Neural cell (in vitro differentiated cells): ENCODE measurements around the gene ADGRL3. TPM values are rescaled to one million over a fixed set of nuclear protein-coding genes. Genes with fewer than 3 reads are reported as not detected.

ENCODE experiments used
- H2AFZ ChIP-seq: fragments of 200-600, 300-800 bp; sonication (generic), shearing (Covaris generic); 2 replicates; pipeline ENCODE4 v1.6.0; 2014; ENCODE audit warnings: low read depth, mild to moderate bottlenecking, antibody characterized with exemption, low read length, moderate library complexity
- H3F3A ChIP-seq: fragments of 200-600 bp; shearing (Covaris generic); 2 replicates; pipeline ENCODE4 v1.6.1; 2016; ENCODE audit warnings: mild to moderate bottlenecking, moderate library complexity, mixed read lengths, antibody characterized with exemption, low read length; ENCODE audit not compliant: insufficient read depth, poor library complexity, severe bottlenecking
- H3K27ac ChIP-seq: fragments of 200-600, 300-800 bp; sonication (generic), shearing (Covaris generic); 2 replicates; pipeline ENCODE4 v1.5.1; 2014; ENCODE audit warnings: mild to moderate bottlenecking, low read length, moderate library complexity
- H3K27me3 ChIP-seq: fragments of 300-800, 200-600 bp; sonication (generic), shearing (Covaris generic); 2 replicates; pipeline ENCODE4 v1.6.0; 2014; ENCODE audit warnings: mild to moderate bottlenecking, low read depth, low read length, moderate library complexity; ENCODE audit not compliant: insufficient read depth
- H3K36me3 ChIP-seq: fragments of 300-800, 200-600 bp; sonication (generic), shearing (Covaris generic); 2 replicates; pipeline ENCODE4 v1.5.1; 2014; ENCODE audit warnings: mild to moderate bottlenecking, antibody characterized with exemption, low read length, moderate library complexity; ENCODE audit not compliant: insufficient read depth
- H3K4me2 ChIP-seq: fragments of 300-800, 200-600 bp; sonication (generic), shearing (Covaris generic); 2 replicates; pipeline ENCODE4 v1.6.0; 2014; ENCODE audit warnings: mild to moderate bottlenecking, low read length
- H3K4me3 ChIP-seq: fragments of 300-800, 200-600 bp; sonication (generic), shearing (Covaris generic); 2 replicates; pipeline ENCODE4 v1.5.1; 2014; ENCODE audit warnings: mild to moderate bottlenecking, low read length, moderate library complexity
- H3K79me2 ChIP-seq: fragments of 200-600 bp; shearing (Covaris generic); replicated peaks from 2 replicates; pipeline ENCODE4 v1.6.0; 2014; ENCODE audit warnings: mild to moderate bottlenecking, low read length, moderate library complexity; ENCODE audit not compliant: insufficient read depth
- H3K9ac ChIP-seq: fragments of 300-800, 200-600 bp; sonication (generic), shearing (Covaris generic); 2 replicates; pipeline ENCODE4 v1.6.1; 2016; ENCODE audit warnings: mild to moderate bottlenecking, low read length, mixed read lengths
- H3K9me2 ChIP-seq: fragments of 200-600 bp; shearing (Covaris generic); 2 replicates; pipeline ENCODE4 v1.6.1; 2016; ENCODE audit warnings: mild to moderate bottlenecking, low read length, mixed read lengths; ENCODE audit not compliant: insufficient read depth
- H3K9me3 ChIP-seq: fragments of 200-600, 300-800 bp; sonication (generic), shearing (Covaris generic); 2 replicates; pipeline ENCODE4 v1.6.1; 2016; ENCODE audit warnings: mild to moderate bottlenecking, mixed run types, low read length, moderate library complexity, mixed read lengths
- H4K20me1 ChIP-seq: fragments of 200-600 bp; shearing (Covaris generic); 2 replicates; pipeline ENCODE4 v1.6.1; 2016; ENCODE audit warnings: mild to moderate bottlenecking, mixed run types; ENCODE audit not compliant: insufficient read depth
- EP300 ChIP-seq: fragments of 450-650 bp; conservative IDR thresholded peaks from 2 replicates; pipeline ENCODE4 v1.6.1; 2014; ENCODE audit warnings: antibody characterized with exemption, mild to moderate bottlenecking, moderate library complexity; ENCODE audit not compliant: poor library complexity, severe bottlenecking
- EZH2 ChIP-seq: fragments of 200-600, 300-800 bp; shearing (Covaris generic), sonication (generic); IDR thresholded peaks from 2 replicates; pipeline ENCODE4 v1.6.1; 2014; ENCODE audit warnings: antibody characterized with exemption, low read length, borderline replicate concordance, mild to moderate bottlenecking; ENCODE audit not compliant: insufficient read depth, poor library complexity, severe bottlenecking
- MXI1 ChIP-seq: fragments of 450-650 bp; conservative IDR thresholded peaks from 2 replicates; pipeline ENCODE4 v1.6.1; 2014; ENCODE audit warnings: antibody characterized with exemption, mild to moderate bottlenecking; ENCODE audit not compliant: poor library complexity, severe bottlenecking
- POLR2AphosphoS5 ChIP-seq: IDR thresholded peaks from 2 replicates; pipeline ENCODE4 v1.6.1; 2012
- RAD21 ChIP-seq: fragments of 450-650 bp; conservative IDR thresholded peaks from 2 replicates; pipeline ENCODE4 v1.6.1; 2014; ENCODE audit warnings: antibody characterized with exemption, mild to moderate bottlenecking, moderate library complexity
- SMC3 ChIP-seq: fragments of 450-650 bp; conservative IDR thresholded peaks from 2 replicates; pipeline ENCODE4 v1.6.1; 2014; ENCODE audit warnings: antibody characterized with exemption, mild to moderate bottlenecking, moderate library complexity; ENCODE audit not compliant: poor library complexity
- TAF1 ChIP-seq: IDR thresholded peaks from 2 replicates; pipeline ENCODE4 v1.6.1; 2012; ENCODE audit warnings: low read depth
- polyA plus RNA-seq: library from polyadenylated mRNA; depleted of rRNA; stranded (reverse); fragments of >200 nt; gene quantifications from 2 replicates; pipeline ENCODE4 v1.2.3, GENCODE V29; 2014
- TF ChIP-seq, protein P1 (sequence below): fragments of 450-650 bp; IDR thresholded peaks from 2 replicates; pipeline ENCODE4 v1.5.1; 2014; ENCODE audit warnings: antibody characterized with exemption, mild to moderate bottlenecking, moderate library complexity; ENCODE audit not compliant: poor library complexity, severe bottlenecking
- TF ChIP-seq, protein P2 (sequence below): IDR thresholded peaks from 2 replicates; pipeline ENCODE4 v1.6.1; 2012; ENCODE audit warnings: borderline replicate concordance

Gene ADGRL3
- polyA plus RNA-seq, 1 donor from 2014 or later = 99.4 TPM

GRCh38 chr4:61921920-61922319, 721.8 kb downstream of the ADGRL3 start:
- Histone ChIP-seq H2AFZ (no peak overlapping the region), H3K4me3 (no peak overlapping the region), H3F3A (no peaks in the 10 kb centered on the region), H3K9me3 (no peaks in the 10 kb centered on the region), H4K20me1 (no peaks in the 10 kb centered on the region), H3K4me2 (no peak overlapping the region), H3K27ac (no peak overlapping the region), H3K79me2 (no peaks in the 10 kb centered on the region), H3K36me3 (peaks cover 9% of the 10 kb centered on the region), H3K27me3 (peaks cover 30% of the 10 kb centered on the region), H3K9me2 (no peaks in the 10 kb centered on the region), H3K9ac (no peak overlapping the region)
- no peak for TF ChIP-seq POLR2AphosphoS5
- TF ChIP-seq, protein P1, sequence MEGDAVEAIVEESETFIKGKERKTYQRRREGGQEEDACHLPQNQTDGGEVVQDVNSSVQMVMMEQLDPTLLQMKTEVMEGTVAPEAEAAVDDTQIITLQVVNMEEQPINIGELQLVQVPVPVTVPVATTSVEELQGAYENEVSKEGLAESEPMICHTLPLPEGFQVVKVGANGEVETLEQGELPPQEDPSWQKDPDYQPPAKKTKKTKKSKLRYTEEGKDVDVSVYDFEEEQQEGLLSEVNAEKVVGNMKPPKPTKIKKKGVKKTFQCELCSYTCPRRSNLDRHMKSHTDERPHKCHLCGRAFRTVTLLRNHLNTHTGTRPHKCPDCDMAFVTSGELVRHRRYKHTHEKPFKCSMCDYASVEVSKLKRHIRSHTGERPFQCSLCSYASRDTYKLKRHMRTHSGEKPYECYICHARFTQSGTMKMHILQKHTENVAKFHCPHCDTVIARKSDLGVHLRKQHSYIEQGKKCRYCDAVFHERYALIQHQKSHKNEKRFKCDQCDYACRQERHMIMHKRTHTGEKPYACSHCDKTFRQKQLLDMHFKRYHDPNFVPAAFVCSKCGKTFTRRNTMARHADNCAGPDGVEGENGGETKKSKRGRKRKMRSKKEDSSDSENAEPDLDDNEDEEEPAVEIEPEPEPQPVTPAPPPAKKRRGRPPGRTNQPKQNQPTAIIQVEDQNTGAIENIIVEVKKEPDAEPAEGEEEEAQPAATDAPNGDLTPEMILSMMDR = no peak

GRCh38 chr4:61922766-61923165, 722.6 kb downstream of the ADGRL3 start:
- H3K9me3 ChIP-seq = no peaks in the 10 kb centered on the region
- H4K20me1 ChIP-seq = no peaks in the 10 kb centered on the region
- no peak overlapping the region for H3K9ac ChIP-seq
- H3K27ac ChIP-seq = no peak overlapping the region
- no peak overlapping the region for H2AFZ ChIP-seq
- TF ChIP-seq RAD21 (no peak), TAF1 (no peak), POLR2AphosphoS5 (no peak), SMC3 (no peak), EZH2 (no peak)
- peaks cover 10% of the 10 kb centered on the region for H3K36me3 ChIP-seq
- H3K79me2 ChIP-seq = no peaks in the 10 kb centered on the region
- H3F3A ChIP-seq = no peaks in the 10 kb centered on the region
- no peaks in the 10 kb centered on the region for H3K9me2 ChIP-seq
- H3K4me3 ChIP-seq = no peak overlapping the region
- H3K27me3 ChIP-seq = peaks cover 23% of the 10 kb centered on the region
- H3K4me2 ChIP-seq = no peak overlapping the region

GRCh38 chr4:61923179-61923578, 723.1 kb downstream of the ADGRL3 start:
- Histone ChIP-seq H3K79me2 (no peaks in the 10 kb centered on the region), H2AFZ (no peak overlapping the region), H3K4me2 (no peak overlapping the region)

More at GRCh38 chr4:61923179-61923578, 723.1 kb downstream of the ADGRL3 start:
- Histone ChIP-seq H3K9ac (no peak overlapping the region), H3K4me3 (no peak overlapping the region), H3K27ac (no peak overlapping the region), H3K9me2 (no peaks in the 10 kb centered on the region), H3K36me3 (peaks cover 10% of the 10 kb centered on the region), H3F3A (no peaks in the 10 kb centered on the region), H3K9me3 (no peaks in the 10 kb centered on the region), H3K27me3 (peaks cover 19% of the 10 kb centered on the region), H4K20me1 (no peaks in the 10 kb centered on the region)
- no peak for TF ChIP-seq SMC3
- no peak for TF ChIP-seq TAF1
- no peak for TF ChIP-seq RAD21
- TF ChIP-seq, protein P1 = no peak
- no peak for TF ChIP-seq EZH2
- no peak for TF ChIP-seq MXI1
- TF ChIP-seq, protein P2, sequence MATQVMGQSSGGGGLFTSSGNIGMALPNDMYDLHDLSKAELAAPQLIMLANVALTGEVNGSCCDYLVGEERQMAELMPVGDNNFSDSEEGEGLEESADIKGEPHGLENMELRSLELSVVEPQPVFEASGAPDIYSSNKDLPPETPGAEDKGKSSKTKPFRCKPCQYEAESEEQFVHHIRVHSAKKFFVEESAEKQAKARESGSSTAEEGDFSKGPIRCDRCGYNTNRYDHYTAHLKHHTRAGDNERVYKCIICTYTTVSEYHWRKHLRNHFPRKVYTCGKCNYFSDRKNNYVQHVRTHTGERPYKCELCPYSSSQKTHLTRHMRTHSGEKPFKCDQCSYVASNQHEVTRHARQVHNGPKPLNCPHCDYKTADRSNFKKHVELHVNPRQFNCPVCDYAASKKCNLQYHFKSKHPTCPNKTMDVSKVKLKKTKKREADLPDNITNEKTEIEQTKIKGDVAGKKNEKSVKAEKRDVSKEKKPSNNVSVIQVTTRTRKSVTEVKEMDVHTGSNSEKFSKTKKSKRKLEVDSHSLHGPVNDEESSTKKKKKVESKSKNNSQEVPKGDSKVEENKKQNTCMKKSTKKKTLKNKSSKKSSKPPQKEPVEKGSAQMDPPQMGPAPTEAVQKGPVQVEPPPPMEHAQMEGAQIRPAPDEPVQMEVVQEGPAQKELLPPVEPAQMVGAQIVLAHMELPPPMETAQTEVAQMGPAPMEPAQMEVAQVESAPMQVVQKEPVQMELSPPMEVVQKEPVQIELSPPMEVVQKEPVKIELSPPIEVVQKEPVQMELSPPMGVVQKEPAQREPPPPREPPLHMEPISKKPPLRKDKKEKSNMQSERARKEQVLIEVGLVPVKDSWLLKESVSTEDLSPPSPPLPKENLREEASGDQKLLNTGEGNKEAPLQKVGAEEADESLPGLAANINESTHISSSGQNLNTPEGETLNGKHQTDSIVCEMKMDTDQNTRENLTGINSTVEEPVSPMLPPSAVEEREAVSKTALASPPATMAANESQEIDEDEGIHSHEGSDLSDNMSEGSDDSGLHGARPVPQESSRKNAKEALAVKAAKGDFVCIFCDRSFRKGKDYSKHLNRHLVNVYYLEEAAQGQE = no peak
- TF ChIP-seq POLR2AphosphoS5 = no peak
- TF ChIP-seq EP300 = no peak
